ENCODE results near the gene G2E3.
"Not testable (repeated sequence)": the region's sequence is repeated elsewhere in the genome, so short reads cannot be mapped to it uniquely, and the experiment has no call there.

Gene G2E3

GRCh38 chr14:30603402-30603801 is 44.4 kb downstream of the G2E3 start:
- no peak for DNase-seq (ENCODE audit: low spot score)

GRCh38 chr14:30604696-30605095 is 45.7 kb downstream of the G2E3 start:
- DNase-seq (ENCODE audit: low spot score): not testable (repeated sequence)

- no peak for DNase-seq (ENCODE audit: low spot score)
Observed at GRCh38 chr14:30607156-30607780, 48.3 kb downstream of the G2E3 start.

- peak; percentile 14 for DNase-seq (ENCODE audit: low spot score)
Observed at GRCh38 chr14:30608533-30609006, 49.6 kb downstream of the G2E3 start.

- DNase-seq (ENCODE audit: low spot score): no peak
Observed at GRCh38 chr14:30610787-30611343, 51.9 kb downstream of the G2E3 start.

- no peak for DNase-seq (ENCODE audit: low spot score)
Observed at GRCh38 chr14:30614155-30614554, 55.2 kb downstream of the G2E3 start.

- peak; percentile 12 for DNase-seq (ENCODE audit: low spot score)
Observed at GRCh38 chr14:30620178-30620577, 61.2 kb downstream of the G2E3 start.

- peak; percentile 18 for DNase-seq (ENCODE audit: low spot score)
Observed at GRCh38 chr14:30621354-30621939, 62.5 kb downstream of the G2E3 start.

GRCh38 chr14:30621940-30622830 is 63.2 kb downstream of the G2E3 start, which contains the start of gene SCFD1:
Gene SCFD1 (plus strand): TSS chr14:30622319. CDS start chr14:30622339, 20 bp downstream.
- peak; percentile 94 for DNase-seq (ENCODE audit: low spot score)

- DNase-seq (ENCODE audit: low spot score): no peak
Observed at GRCh38 chr14:30623412-30624131, 64.6 kb downstream of the G2E3 start.

GRCh38 chr14:30624132-30624423 is 65.1 kb downstream of the G2E3 start:
- no peak for DNase-seq (ENCODE audit: low spot score)

- no peak for DNase-seq (ENCODE audit: low spot score)
Observed at GRCh38 chr14:30625533-30625932, 66.6 kb downstream of the G2E3 start.

GRCh38 chr14:30629432-30629831 is 70.5 kb downstream of the G2E3 start:
- not testable (repeated sequence) for DNase-seq (ENCODE audit: low spot score)

- DNase-seq (ENCODE audit: low spot score): no peak
Observed at GRCh38 chr14:30630248-30630647, 71.3 kb downstream of the G2E3 start.

- DNase-seq (ENCODE audit: low spot score): no peak
Observed at GRCh38 chr14:30632730-30633129, 73.8 kb downstream of the G2E3 start.

- DNase-seq (ENCODE audit: low spot score): no peak
Observed at GRCh38 chr14:30638926-30639325, 80.0 kb downstream of the G2E3 start.

- no peak for DNase-seq (ENCODE audit: low spot score)
Observed at GRCh38 chr14:30641207-30641606, 82.2 kb downstream of the G2E3 start.

- DNase-seq (ENCODE audit: low spot score): not testable (repeated sequence)
Observed at GRCh38 chr14:30644462-30644861, 85.5 kb downstream of the G2E3 start.

- no peak for DNase-seq (ENCODE audit: low spot score)
Observed at GRCh38 chr14:30645600-30645999, 86.6 kb downstream of the G2E3 start.

GRCh38 chr14:30648471-30648870 is 89.5 kb downstream of the G2E3 start:
- no peak for DNase-seq (ENCODE audit: low spot score)

GRCh38 chr14:30651937-30652336 is 93.0 kb downstream of the G2E3 start:
- DNase-seq (ENCODE audit: low spot score): no peak

GRCh38 chr14:30655124-30655523 is 96.2 kb downstream of the G2E3 start:
- no peak for DNase-seq (ENCODE audit: low spot score)
